ENCODE measurements around the gene CFAP107.

Gene CFAP107

DNA sequence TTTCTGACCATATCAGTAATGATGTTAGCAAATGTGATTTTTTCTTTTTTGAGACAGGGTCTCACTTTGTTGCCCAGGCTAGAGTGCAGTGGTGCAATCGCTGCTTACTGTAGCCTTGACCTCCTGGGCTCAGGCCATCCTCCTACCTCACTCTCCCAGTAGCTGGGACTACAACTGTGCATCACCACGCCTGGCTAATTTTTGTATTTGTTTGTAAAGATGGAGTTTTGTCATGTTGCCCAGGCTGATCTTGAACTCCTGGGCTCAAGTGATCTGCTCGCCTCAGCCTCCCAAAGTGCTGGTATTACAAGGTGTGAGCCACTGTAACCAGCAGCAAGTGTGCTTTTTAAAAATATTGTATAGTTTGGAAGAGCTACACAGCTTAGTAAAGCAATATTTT, 4.1 kb upstream of the CFAP107 start:
- no peak for DNase-seq (ENCODE audit: low read depth, low spot score)

DNA sequence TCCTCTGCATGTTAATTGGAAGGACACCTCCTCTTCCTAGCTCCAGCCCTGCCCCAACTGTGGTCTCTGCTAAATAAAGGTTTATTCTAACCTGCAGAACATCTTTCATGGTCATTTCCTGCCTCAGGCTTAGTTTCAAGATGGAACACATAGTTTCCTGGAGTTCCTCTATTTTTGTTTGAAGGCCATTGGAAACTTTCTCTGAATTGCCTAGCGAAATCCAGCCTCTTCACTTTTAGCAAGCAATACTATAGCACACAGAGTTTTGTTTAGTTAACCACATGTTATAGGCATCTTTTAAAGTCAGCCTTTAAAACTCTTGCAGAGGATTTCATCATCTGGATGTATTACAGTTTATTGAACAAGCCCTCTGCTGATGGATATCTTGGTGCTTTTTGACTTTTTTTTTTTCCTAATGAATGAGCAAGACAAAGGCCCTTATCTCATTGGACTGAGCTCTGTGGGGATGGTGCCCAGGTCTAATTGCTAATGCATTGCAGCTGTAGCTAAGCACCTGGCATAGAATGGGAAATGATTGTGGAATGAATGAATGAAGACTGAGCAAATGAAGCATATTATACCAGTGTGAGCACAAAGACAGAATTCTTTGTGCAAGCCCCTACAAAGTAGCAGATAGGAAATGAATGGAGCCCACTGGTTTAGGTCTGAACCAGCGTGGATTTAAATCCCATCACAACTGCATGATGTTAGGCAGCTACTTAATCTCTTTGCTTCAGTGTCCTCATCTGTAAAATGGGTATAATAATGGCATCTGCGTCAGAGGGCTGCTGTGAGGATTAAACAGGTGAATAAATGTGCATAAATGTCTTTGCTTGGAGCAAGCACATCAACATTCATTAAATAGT, 641 bp upstream of the CFAP107 start:
- no peak for DNase-seq (ENCODE audit: low read depth, low spot score)

DNA sequence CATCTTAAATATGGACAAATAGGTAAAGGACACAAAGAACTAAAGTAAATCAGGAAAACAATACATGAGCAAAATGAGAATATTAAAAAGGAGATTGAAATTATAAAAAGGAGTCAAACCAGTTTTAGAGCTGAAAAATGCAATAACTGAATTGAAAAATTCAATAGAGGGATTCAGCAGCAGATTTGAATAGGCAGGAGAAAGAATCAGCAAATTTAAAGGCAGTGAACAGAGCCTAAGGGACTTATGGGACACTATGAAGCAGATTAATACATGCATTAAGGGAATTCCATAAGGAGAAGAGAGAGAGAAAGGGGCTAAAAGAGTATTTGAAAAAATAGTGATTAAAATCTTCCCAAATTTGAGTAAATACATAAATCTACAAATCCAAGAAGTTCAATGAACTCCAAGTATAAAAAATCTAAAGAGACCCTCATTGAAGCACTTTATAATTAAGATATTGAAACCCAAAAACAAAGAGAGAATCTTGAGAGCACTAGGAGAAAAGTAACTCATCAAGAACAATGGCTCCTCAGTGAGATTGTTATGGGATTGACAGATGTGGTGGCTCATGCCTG, 2.9 kb downstream of the CFAP107 start:
- no peak for DNase-seq (ENCODE audit: low read depth, low spot score)

DNA sequence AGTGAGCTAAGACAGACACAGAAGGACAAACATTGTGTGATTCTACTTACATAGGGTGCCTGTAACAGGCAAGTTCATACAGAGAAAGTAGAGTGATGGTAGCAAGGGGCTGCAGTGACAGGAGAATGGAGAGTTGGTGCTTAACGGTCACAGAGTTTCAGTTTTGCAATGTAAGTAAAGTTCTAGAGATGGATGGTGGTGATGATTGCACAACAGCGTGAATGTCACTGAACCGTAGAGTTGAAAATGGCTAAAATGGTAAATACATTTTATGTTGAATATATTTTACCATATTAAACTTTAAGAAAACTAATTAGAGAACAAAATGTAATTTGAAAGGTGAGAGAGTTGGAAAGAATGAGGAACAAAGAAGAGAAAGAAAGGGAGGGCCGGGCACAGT, 8.7 kb downstream of the CFAP107 start:
- DNase-seq (ENCODE audit: low read depth, low spot score): no peak

DNA sequence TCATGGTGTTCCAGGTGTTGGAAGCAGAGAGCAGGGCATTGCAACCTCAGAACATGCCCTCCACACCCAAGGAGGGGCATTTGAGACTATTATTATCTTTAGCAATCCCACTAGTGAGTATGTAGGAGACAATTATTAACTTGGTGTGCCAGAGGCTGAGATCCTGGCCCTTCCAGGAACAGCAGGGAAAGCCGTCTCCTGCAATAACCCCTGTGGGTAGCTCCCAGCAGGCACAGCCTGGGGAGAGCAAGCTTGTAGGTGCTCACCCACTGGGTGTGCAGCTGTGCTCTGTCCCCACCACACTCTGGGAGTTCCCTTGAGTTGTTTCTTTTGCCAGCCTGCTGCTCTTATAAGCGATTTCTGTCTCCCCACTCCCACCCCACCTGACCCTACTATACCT, 10.3 kb downstream of the CFAP107 start:
- no peak for DNase-seq (ENCODE audit: low read depth, low spot score)

DNA sequence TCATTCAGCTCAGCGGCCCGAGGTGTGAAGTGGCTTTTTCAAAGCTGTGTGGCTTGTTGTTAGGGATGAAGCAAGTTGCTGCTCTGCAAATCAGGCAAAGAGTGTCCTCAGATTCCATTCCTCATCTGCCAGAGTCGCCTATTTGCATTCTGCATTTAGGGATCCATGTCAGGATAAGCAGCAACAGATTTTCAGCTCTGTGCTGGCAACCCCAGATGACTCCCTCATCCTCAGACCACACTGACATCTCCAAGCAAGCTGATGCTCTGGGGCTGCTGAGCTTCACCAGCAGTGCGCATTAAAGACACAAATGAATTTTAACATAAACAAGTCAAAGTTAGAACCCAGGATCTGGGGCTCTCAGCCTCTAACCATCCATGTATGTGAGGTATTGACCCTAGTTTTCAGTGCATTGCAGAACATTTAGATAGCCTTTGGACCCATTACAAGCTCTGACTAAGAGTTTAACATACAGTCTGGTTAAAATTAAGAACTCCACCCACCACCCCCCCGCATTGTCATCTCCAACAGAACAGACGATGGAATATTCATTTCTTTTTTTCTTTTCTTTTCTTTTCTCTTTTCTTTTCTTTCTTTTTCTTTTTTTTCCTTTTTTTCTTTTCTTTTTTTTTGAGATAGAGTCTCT, 10.9 kb downstream of the CFAP107 start:
- no peak for DNase-seq (ENCODE audit: low read depth, low spot score)

DNA sequence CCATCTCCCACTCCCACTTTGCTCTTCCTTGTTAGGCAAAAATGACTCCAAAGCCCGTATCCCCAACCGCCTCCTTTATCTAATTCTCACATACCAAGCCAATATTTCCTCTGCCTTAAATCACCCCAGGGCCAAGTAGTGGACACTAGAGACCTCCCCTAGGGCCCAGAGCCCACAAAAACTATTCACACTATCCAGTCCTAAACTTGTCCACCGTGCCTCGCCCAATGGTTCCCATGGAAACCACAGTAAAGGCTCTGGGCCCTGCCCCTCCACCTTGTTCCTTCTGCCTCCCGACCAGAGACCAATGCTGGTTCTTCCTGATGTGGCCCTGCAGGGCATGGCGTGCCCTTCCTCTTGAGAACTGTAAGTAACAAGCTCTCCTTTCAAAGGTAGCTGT, 11.8 kb downstream of the CFAP107 start:
- no peak for DNase-seq (ENCODE audit: low read depth, low spot score)

DNA sequence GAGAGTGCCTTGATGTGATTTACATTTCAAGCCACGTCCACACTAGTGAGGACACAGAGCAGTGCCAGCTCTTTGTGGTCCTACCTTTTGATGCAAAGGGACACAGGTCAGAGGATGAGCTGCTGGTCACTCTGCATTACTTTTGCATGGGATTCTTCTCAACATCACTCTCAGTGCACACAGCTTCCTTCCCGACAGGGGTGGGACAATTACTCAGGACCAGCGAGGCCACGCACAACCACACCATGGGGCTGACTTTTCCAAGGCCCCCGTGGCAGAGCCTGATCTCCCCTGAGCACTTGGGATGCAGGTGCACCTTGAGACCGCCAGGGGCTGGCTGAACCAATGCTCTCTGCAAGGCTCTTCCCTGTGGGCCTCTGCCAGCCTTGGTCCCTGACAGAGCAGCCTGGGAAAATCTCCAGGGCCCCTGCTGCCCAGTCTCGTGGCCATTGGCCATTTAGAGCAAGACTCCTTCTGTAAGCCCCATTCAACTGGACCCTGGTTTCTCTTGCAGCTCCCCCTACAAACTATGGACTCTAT, 14.3 kb downstream of the CFAP107 start:
- no peak for DNase-seq (ENCODE audit: low read depth, low spot score)

DNA sequence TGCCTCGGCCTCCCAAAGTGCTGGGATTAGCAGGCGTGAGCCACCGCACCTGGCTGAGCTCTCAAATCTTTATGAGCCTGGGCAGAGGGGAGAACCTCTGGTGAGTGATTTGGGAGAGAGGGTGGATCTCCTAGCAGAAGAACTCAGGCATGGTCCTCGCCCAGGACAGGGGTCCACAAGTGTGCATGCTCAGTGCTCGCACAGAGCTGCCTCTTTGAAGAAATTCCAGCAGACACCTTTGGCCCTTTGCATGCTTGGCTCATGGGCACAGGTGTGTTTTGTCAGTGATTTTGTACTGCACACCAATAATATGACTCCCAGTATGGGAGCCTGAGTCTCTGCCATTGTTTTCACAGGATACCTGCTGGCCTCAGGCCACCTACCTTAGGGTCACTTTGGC, 15.8 kb downstream of the CFAP107 start:
- no peak for DNase-seq (ENCODE audit: low read depth, low spot score)

DNA sequence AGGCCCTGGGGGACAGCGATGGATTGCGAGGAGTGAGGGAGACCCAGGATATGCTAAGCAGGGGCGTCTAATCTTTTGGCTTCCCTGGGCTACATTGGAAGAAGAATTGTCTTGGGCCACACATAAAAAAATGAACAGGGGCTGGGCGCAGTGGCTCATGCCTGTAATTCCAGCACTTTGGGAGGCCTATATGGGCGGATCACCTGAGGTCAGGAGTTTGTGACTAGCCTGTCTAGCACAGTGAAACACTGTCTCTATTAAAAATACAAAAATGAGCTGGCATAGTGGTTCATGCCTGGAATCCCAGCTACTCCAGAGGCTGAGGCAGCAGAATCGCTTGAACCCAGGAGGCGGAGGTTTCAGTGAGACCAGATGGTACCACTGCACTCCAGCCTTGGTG, 16.8 kb downstream of the CFAP107 start:
- DNase-seq (ENCODE audit: low read depth, low spot score): no peak

DNA sequence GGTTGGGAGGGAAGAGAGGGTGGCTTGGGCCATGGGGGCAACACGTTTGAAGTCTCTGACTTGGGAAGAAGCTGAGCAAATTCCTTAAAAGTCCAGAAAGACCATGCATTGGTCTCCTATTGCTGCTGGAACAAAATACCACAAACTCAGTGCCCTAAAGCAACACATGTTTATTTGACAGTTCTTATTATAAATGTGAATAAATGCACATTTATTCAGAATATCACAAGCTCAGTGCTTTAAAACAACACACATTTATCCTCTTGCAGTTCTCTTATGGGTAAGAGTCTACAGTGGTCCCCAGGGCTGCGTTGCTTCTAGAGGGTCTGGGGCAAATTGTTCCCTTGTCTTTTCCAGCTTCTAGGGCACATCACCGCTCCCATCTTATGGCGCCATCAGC, 17.5 kb downstream of the CFAP107 start:
- DNase-seq (ENCODE audit: low read depth, low spot score): no peak

DNA sequence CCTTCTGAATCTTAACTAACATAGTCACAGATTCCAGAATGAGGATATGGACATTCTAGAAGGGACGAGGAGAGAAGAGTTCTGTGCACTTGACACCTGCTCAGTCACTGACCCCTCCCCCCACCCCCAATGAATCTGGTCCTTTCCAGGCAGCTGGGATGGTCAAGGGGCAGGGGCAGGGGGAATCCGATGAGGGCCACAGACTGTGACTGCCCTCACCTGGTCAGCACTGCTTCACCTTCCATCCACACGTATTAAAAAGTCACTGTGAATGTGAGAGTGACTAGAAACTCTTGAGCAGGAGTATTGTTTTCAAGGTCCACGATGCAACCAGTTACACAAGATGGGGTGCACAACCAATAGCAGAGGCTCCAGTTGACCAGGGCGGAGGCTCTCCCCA, 18.0 kb downstream of the CFAP107 start:
- no peak for DNase-seq (ENCODE audit: low read depth, low spot score)

DNA sequence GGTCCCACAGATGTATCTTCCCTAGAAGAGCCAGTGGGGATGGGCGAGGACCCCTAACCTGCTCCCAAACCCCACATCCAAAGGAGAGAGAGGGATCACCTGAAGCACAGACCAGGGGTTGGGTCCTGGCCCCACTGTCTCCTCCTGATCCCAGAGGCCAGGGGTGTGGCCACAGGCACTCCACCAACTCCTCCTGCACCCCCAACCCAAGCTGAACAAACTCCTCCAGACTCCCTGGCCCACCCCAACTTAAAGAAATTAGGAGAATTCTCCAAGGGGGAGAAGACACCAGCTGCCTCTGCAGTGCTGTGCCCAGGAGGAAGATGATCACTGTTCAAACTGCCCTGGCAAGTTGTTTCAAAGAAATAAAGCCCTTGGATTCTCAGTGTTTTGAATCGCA, 23.0 kb downstream of the CFAP107 start:
- DNase-seq (ENCODE audit: low read depth, low spot score): no peak

DNA sequence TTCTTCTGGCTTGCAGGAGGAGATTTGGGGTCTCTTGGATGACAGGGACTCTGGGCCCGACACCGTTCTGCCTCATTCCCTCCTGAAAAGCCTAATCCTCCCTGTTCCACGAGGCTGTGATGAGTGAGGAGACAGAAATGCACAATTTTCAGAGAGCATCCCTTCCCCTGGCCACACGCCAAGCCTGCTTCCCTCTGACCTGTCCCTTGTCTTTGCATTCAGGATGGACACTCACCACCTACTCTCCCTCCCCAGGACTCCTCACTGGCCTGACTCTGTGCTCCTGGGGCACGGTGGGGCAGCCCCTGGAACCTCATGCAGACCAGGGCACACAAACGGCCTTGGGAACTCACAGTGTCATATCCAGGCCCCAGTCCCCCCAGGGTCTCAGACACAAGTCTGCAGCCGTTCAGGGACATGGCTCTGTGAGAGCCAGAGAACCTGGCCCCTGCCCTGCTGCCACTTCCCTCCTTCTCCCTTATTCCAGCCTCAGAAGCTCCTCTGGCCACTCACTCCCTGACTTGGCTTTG, 24.0 kb downstream of the CFAP107 start:
- DNase-seq (ENCODE audit: low read depth, low spot score): no peak

DNA sequence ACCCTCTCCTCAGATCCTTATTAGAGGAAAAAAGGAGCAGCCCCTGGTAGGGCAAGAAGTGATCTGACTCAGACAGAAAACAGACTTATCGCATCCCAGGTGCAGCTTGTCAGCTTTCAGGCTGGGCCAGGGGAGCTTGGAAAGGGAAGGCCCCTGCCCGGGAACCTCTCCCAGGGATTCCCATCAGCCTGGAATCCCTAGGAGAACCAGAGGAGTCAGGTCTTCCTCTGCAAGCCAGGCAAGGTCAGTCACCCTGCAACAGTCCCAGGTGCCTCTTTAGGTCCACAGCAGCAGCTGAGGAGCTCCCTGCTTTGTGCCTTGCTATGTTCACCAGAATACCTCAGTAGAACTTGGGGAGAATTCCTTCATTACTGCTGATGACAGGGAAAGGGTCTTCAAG, 24.6 kb downstream of the CFAP107 start:
- no peak for DNase-seq (ENCODE audit: low read depth, low spot score)

DNA sequence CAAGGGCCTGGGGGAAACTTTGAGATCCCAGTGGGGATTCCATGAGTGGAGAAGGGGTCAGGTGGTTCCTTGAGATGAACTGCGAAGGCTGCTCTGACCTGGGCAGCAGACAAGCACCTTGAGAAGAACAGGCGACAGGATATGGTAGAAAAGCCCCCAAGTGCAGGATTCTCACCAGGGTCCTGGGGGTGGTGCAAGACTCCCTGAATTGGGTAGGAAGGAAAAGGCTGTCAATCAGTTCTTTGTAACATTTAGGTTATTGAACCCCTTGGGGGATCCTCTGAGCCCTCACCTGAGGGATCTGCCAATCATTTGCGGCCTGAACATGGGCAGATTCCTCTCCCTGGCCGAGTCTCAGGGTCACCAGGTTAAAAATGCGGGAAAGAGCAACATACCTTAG, 25.2 kb downstream of the CFAP107 start:
- no peak for DNase-seq (ENCODE audit: low read depth, low spot score)

DNA sequence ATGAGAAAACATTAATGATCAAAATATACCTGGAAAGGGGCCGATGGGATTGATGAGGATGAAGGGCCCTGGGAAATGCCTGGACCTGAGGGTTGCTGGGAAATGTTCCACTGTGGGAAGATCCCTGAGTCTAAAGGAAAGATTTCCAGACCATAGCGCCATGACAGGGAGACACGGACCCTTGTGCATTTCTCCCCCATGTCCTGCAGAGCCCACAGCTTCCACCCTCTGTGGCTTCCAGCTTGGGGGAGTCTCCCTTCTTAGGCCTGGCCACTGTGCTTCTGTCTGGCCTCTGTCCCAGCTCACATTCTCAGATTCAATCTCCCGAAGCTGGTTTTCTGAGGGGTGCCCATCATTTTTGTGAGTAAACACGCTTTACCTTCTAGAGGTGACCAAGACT, 26.5 kb downstream of the CFAP107 start:
- no peak for DNase-seq (ENCODE audit: low read depth, low spot score)

DNA sequence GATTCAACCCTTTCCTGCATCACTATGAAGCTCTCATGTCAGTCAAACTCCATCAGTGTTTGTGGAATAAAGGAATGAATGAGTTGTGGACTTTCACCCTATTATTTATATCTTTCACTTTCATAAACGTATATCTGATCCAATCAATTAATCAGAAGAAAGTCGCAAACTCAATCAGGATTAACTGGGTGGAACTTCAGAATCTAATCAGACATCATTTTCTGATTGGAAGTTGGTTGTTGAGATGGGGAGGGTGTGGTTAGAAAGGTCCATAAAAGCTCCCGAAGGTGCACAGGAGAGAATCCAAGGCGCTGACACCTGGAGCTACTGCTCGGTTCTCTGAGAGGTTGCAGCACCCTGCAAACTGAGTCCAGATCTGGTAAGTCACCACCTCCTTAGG, 27.4 kb downstream of the CFAP107 start, which contains the start of gene PRAMEF12:
Gene PRAMEF12, plus strand, starts transcription at position 301 of the 400 bp plus-strand sequence. CDS start 1,130 bp downstream, outside the sequence.
- no peak for DNase-seq (ENCODE audit: low read depth, low spot score)

DNA sequence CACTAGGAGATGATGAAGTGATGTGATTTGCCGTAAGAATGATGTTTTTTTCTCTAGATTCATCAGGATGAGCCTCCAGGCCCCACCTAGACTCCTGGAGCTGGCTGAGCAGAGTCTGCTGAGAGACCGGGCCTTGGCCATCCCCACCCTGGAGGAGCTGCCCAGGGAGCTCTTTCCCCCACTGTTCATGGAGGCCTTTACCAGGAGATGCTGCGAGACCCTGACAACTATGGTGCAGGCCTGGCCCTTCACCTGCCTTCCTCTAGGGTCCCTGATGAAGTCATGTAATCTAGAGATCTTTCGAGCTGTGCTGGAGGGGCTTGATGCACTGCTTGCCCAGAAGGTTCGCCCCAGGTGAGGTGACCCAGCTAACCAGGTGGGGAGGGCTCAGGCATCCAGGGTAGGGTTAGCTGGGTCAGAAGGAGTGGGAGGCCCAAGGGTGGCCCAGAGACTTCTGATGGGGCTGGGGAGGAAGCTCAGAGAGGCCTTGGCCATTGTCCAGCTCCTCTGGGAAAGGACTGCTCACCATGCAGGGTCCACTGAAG, 28.9 kb downstream of the CFAP107 start:
- DNase-seq (ENCODE audit: low read depth, low spot score): no peak

DNA sequence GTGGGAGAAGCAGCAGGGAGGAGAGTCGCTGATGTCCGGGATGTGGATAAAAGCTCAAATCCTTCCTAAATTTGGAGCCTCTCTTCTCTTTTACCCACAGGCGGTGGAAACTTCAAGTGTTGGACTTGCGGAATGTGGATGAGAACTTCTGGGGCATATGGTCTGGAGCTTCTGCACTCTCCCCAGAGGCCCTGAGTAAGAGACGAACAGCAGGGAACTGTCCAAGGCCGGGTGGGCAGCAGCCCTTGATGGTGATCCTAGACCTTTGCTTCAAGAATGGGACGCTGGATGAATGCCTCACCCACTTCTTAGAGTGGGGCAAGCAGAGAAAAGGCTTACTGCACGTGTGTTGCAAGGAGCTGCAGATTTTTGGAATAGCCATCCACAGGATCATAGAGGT, 29.4 kb downstream of the CFAP107 start:
- DNase-seq (ENCODE audit: low read depth, low spot score): no peak

DNA sequence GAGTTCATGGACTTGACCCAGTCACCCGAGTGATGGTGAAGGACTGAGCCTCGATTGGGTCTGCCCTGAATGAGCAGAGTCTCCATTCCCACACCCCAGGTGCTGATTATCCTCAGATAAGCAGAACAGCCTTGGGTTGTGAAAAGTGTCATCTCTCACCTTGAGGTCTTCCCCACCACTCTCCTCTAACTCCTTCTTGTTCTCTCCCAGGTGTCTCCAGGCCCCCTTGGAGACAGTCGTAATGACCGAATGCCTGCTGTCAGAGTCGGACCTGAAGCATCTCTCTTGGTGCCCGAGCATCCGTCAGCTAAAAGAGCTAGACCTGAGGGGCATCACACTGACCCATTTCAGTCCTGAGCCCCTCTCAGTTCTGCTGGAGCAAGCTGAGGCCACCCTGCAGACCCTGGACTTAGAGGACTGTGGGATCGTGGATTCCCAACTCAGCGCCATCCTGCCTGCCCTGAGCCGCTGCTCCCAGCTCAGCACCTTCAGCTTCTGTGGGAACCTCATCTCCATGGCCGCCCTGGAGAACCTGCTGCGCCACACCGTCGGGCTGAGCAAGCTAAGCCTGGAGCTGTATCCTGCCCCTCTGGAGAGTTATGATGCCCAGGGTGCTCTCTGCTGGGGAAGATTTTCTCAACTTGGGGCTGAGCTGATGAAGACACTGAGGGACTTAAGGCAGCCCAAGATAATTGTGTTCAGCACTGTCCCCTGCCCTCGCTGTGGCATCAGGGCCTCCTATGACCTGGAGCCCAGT, 31.0 kb downstream of the CFAP107 start:
- DNase-seq (ENCODE audit: low read depth, low spot score): no peak

All from brain pericyte (primary cell).